Parathyroid adenoma (tissue), 2 donors: ENCODE data around the gene SNX4.
"Not testable (repeated sequence)": the region's sequence is repeated elsewhere in the genome, so short reads cannot be mapped to it uniquely, and the experiment has no call there.

Experiments
- H2AFZ ChIP-seq: fragments of 300-600 bp; sonication (generic); one replicate; pipeline ENCODE4 v1.7.0; 2017; ENCODE audit warnings: antibody characterized with exemption, mild to moderate bottlenecking
- H3K27ac ChIP-seq: fragments of 300-600 bp; sonication (generic); one replicate; pipeline ENCODE4 v1.7.0; 2017
- H3K27me3 ChIP-seq: fragments of 300-600 bp; sonication (generic); one replicate; pipeline ENCODE4 v1.7.0; 2017; ENCODE audit warnings: low read length; ENCODE audit not compliant: control insufficient read depth, insufficient read depth
- H3K36me3 ChIP-seq: fragments of 300-600 bp; sonication (generic); one replicate; pipeline ENCODE4 v1.7.0; 2017; ENCODE audit warnings: low read length; ENCODE audit not compliant: control insufficient read depth, insufficient read depth
- H3K4me1 ChIP-seq: fragments of 300-600 bp; sonication (generic); one replicate; pipeline ENCODE4 v1.7.0; 2017; ENCODE audit warnings: control low read depth
- H3K4me2 ChIP-seq: fragments of 300-600 bp; sonication (generic); one replicate; pipeline ENCODE4 v1.7.0; 2017; ENCODE audit warnings: low read length
- H3K4me3 ChIP-seq: fragments of 300-600 bp; sonication (generic); one replicate; pipeline ENCODE4 v1.7.0; 2017; ENCODE audit warnings: low read depth, low read length
- H3K79me2 ChIP-seq: fragments of 300-600 bp; sonication (generic); one replicate; pipeline ENCODE4 v1.7.0; 2017; ENCODE audit warnings: control low read depth
- H3K9ac ChIP-seq: fragments of 300-600 bp; sonication (generic); one replicate; pipeline ENCODE4 v1.7.0; 2017; ENCODE audit warnings: mild to moderate bottlenecking
- H3K9me3 ChIP-seq: fragments of 300-600 bp; sonication (generic); one replicate; pipeline ENCODE4 v1.7.0; 2017; ENCODE audit warnings: low read length; ENCODE audit not compliant: control insufficient read depth
- CTCF ChIP-seq: fragments of 300-600 bp; sonication (generic); IDR thresholded peaks from one replicate; pipeline ENCODE4 v1.7.0; 2017; ENCODE audit warnings: antibody characterized with exemption, mild to moderate bottlenecking
- donor health status: primary hyperparathyroidism.

SNX4 gene

GRCh38 chr3:125525153-125525552 lies 5.2 kb upstream of the SNX4 start:
- H3K4me2 ChIP-seq = no peak overlapping the region
- peaks cover 2% of the 10 kb centered on the region for H3K79me2 ChIP-seq
- H3K27ac ChIP-seq = no peak overlapping the region
- H3K4me3 ChIP-seq = no peak overlapping the region
- no peaks in the 10 kb centered on the region for H3K9me3 ChIP-seq
- no peak overlapping the region for H2AFZ ChIP-seq
- H3K36me3 ChIP-seq = no peaks in the 10 kb centered on the region
- H3K9ac ChIP-seq = no peak overlapping the region
- no peaks in the 10 kb centered on the region for H3K27me3 ChIP-seq
- no peaks in the 10 kb centered on the region for H3K4me1 ChIP-seq
- no peak for TF ChIP-seq CTCF

GRCh38 chr3:125520563-125520919 lies 539 bp upstream of the SNX4 start:
- peak overlapping the region; percentile 89 for H2AFZ ChIP-seq
- H3K36me3 ChIP-seq = not testable (repeated sequence)

GRCh38 chr3:125515421-125515820 lies 4.6 kb downstream of the SNX4 start:
- H3K27ac ChIP-seq = no peak overlapping the region
- peaks cover 22% of the 10 kb centered on the region for H3K79me2 ChIP-seq
- H3K4me2 ChIP-seq = no peak overlapping the region
- H3K4me3 ChIP-seq = no peak overlapping the region
- H3K27me3 ChIP-seq = no peaks in the 10 kb centered on the region
- TF ChIP-seq CTCF = no peak
- no peak overlapping the region for H3K9ac ChIP-seq
- no peak overlapping the region for H2AFZ ChIP-seq
- H3K4me1 ChIP-seq = peaks cover 3% of the 10 kb centered on the region
- no peaks in the 10 kb centered on the region for H3K36me3 ChIP-seq
- no peaks in the 10 kb centered on the region for H3K9me3 ChIP-seq

More at GRCh38 chr3:125520563-125520919, 539 bp upstream of the SNX4 start:
- H3K79me2 ChIP-seq = peaks cover 12% of the 10 kb centered on the region
- H3K27me3 ChIP-seq, H3K9me3 ChIP-seq, H3K9ac ChIP-seq, H3K4me1 ChIP-seq: not testable (repeated sequence)
- peak overlapping the region; percentile 86 for H3K4me3 ChIP-seq
- peak overlapping the region; percentile 94 for H3K4me2 ChIP-seq
- H3K27ac ChIP-seq = peak overlapping the region; percentile 65

- TF ChIP-seq CTCF = no peak
- H3K9me3 ChIP-seq = no peaks in the 10 kb centered on the region
- H3K27ac ChIP-seq = no peak overlapping the region
- H3K27me3 ChIP-seq = no peaks in the 10 kb centered on the region
- H3K36me3 ChIP-seq = no peaks in the 10 kb centered on the region
- H2AFZ ChIP-seq = no peak overlapping the region
- H3K4me3 ChIP-seq = no peak overlapping the region
- no peak overlapping the region for H3K4me2 ChIP-seq
- H3K9ac ChIP-seq = no peak overlapping the region
- peaks cover 19% of the 10 kb centered on the region for H3K79me2 ChIP-seq
- H3K4me1 ChIP-seq = peaks cover 3% of the 10 kb centered on the region
These were observed 6.4 kb downstream of the SNX4 start for GRCh38 chr3:125513490-125514115.

GRCh38 chr3:125512135-125512920 lies 7.7 kb downstream of the SNX4 start:
- H3K27ac ChIP-seq = no peak overlapping the region
- H3K36me3 ChIP-seq = no peaks in the 10 kb centered on the region
- no peak for TF ChIP-seq CTCF

More at GRCh38 chr3:125512135-125512920, 7.7 kb downstream of the SNX4 start:
- Histone ChIP-seq H3K4me1 (peaks cover 3% of the 10 kb centered on the region), H3K4me2 (no peak overlapping the region), H3K79me2 (peaks cover 23% of the 10 kb centered on the region), H3K9me3 (no peaks in the 10 kb centered on the region), H2AFZ (no peak overlapping the region), H3K4me3 (no peak overlapping the region), H3K9ac (no peak overlapping the region), H3K27me3 (no peaks in the 10 kb centered on the region)
